HG02884 (cell line): Measurements from ENCODE around the gene OR5AC2.

Source experiments
- ATAC-seq: cut with Tn5 transposase; IDR thresholded peaks from one replicate; pipeline ENCODE4 v1.9.1; 2021; ENCODE audit warnings: mild to moderate bottlenecking, moderate library complexity; ENCODE audit not compliant: unreplicated experiment

Gene OR5AC2

GRCh38 chr3:98136631-98137030 is 49.7 kb downstream of the OR5AC2 start:
- ATAC-seq = no peak
